Fibroblast of the aortic adventitia (primary cell): ENCODE data around the gene SPATA21. TPM values are rescaled to one million over a fixed set of nuclear protein-coding genes. Genes with fewer than 3 reads are reported as not detected.
A peak's percentile ranks its signal among the peaks of the same experiment; 100 is the strongest.

Experiments used
- DNase-seq: peaks from one replicate; pipeline ENCODE4 v3.0.0-alpha.2; 2010; ENCODE audit warnings: low read depth
- H3K4me3 ChIP-seq: 2 replicates; pipeline ENCODE4 v1.5.1; 2011; ENCODE audit warnings: low read depth, mild to moderate bottlenecking, control low read depth, low read length, moderate library complexity
- total RNA-seq: library from RNA; depleted of rRNA; stranded (reverse); fragments of >200 nt; gene quantifications from 2 replicates; pipeline ENCODE4 v1.2.3, GENCODE V29; 2012; ENCODE audit warnings: low replicate concordance
- TF ChIP-seq, protein P1 (sequence below): IDR thresholded peaks from 2 replicates; pipeline ENCODE4 v1.5.1; 2011; ENCODE audit warnings: mild to moderate bottlenecking, low read length, control low read depth, inconsistent platforms; ENCODE audit not compliant: insufficient read depth

Gene SPATA21
- total RNA-seq, 1 donor: not detected

DNA sequence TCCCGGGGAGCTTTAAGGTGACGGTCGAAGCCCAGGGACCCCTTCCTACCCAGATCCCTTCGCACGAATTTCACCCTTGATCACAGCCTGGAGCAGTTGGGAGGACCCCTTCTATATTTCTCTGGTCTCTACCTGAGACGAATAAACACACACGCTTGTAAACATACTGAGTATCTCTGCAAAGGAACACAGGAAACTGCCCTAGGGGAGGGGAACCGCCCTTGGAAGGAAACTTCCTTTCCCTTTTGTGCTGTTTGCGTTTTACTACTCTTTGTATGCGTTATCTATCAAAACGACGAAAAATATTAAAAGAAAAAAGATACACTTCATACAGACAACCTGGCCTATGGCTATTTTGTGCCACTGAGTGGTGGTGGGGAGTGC lies 4.0 kb upstream of the SPATA21 start:
- TF ChIP-seq, protein P1, sequence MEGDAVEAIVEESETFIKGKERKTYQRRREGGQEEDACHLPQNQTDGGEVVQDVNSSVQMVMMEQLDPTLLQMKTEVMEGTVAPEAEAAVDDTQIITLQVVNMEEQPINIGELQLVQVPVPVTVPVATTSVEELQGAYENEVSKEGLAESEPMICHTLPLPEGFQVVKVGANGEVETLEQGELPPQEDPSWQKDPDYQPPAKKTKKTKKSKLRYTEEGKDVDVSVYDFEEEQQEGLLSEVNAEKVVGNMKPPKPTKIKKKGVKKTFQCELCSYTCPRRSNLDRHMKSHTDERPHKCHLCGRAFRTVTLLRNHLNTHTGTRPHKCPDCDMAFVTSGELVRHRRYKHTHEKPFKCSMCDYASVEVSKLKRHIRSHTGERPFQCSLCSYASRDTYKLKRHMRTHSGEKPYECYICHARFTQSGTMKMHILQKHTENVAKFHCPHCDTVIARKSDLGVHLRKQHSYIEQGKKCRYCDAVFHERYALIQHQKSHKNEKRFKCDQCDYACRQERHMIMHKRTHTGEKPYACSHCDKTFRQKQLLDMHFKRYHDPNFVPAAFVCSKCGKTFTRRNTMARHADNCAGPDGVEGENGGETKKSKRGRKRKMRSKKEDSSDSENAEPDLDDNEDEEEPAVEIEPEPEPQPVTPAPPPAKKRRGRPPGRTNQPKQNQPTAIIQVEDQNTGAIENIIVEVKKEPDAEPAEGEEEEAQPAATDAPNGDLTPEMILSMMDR: no peak
- DNase-seq: peak; percentile 20
- peak overlapping the region; percentile 99 for H3K4me3 ChIP-seq

DNA sequence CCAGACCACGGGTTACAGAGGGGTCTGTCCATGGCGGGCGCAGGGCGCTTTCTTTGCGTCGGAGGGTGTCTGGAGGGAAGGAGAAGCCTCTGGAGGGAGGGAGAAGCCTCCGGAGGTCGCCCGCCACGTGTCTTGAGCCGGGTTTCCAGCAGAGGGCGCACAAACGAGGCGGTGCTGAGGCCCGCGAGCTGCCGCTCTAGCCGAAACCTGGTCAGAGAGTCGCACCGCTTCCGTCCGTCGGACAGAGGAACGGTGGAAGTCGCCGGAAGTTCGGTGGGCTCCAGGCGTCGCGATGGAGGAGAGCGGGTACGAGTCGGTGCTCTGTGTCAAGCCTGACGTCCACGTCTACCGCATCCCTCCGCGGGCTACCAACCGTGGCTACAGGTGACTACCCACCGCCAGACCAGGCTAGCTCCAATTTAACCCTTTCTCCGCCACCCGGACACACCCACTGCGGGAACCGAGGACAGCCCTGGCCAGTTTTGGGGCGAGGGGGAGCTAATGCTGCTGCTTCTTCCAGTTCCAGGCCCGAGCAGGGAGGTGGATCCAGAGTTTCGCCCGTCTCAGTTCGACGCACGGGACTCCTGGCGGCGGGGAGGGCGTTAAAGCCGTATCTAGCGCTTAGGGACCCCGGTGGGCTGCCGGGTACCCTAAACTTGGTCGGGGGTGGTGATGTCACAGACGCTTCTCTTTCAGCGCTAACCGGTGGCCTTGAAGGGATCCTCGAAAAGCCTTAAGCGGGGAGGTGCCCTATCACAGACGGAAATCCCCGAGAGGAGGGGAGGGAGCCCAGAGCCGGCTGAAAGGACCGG lies 3.5 kb upstream of the SPATA21 start, which contains the start of gene NECAP2:
Gene NECAP2 (plus strand): TSS at position 255 of the 812 bp plus-strand sequence. CDS start 38 bp downstream, at position 293.
- DNase-seq: peak; percentile 92
- H3K4me3 ChIP-seq: peak within 1 kb of the TSS; percentile 99
- TF ChIP-seq, protein P1: peak; percentile 84

DNA sequence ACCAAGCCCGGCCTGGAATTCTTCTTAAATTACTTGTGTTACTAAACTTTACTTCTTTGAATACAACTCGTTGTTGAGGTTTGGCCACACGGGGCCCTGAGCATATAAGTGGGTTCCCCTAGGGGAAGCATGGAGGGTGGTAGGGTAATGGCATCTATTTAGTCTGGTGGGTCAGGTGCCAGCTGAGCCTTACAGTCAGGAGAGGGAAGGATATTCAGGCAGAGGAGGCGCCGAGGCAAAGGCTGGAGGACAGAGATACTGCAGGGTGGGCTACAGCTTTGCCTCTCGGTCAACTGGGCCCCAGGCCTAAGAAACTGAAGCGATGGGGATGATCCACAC lies 2.9 kb upstream of the SPATA21 start:
- DNase-seq: peak; percentile 21
- TF ChIP-seq, protein P1: no peak
- H3K4me3 ChIP-seq: peak overlapping the region; percentile 45

DNA sequence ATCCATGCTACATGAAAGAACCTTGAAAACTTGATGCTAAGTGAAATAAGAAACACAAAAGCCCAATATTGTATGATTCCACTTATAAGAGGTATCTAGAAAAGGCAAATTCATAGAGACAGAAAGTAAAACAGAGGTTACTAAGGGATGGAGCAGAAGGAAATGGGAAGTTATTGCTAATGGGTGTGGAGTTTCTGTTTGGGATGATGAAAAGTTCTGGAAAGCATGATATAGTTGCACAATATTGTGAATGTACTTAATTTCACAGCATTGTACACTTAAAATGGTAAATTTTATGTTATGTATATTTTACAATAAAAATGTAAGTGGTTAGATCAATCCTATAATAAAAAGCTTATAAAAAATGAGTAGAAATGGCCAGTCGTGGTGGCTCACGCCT lies 1.7 kb upstream of the SPATA21 start:
- TF ChIP-seq, protein P1: no peak

DNA sequence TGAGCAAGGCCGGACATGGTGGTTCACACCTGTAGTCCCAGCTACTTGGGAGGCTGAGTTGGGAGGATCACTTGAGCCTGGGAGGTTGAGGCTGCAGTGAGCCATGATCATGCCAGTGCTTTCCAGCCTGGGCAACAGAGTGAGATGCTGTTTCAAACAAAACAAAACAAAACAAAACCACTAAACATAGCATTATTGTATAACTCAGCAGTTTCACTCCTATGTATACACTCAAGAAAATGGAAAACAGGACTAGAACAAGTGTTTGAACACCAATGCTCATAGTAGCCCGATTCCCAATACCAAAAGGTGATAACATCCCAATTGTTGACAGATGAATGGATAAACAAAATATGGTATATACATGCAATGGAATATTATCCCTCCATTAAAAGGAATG lies 1.3 kb upstream of the SPATA21 start:
- no peak overlapping the region for H3K4me3 ChIP-seq
- DNase-seq: no peak
- TF ChIP-seq, protein P1: no peak

More for the DNA sequence above, 1.7 kb upstream of the SPATA21 start:
- peak; percentile 18 for DNase-seq
- no peak overlapping the region for H3K4me3 ChIP-seq

DNA sequence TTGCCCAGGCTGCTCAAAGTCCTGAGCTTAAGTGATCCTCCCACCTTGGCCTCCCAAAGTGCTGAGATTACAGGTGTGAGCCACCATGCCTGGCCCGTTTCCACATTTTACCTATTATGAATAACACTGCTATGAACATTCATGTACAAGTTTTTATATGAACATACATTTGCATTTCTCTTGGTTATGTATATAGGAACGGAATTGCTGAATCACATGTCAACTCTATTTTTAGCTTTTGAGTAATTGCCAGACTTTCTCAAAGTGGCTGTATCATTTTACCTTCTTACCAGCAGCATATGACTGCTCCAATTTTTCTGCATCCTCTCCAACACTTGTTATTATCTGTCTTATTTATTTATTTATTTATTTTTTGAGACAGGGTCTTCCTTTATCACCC lies 2.7 kb downstream of the SPATA21 start:
- DNase-seq: no peak
- TF ChIP-seq, protein P1: no peak

More for the DNA sequence above, 2.7 kb downstream of the SPATA21 start:
- no peak overlapping the region for H3K4me3 ChIP-seq
